Nephron (organoid): ENCODE data around the gene DUSP23.

ENCODE experiments used
- H3K27ac Mint-ChIP-seq, 3 experiments: 2 replicates each; pipeline ENCODE4 v1.8.0; 2020; ENCODE audit warnings: mixed read lengths in 3 of 3, mild to moderate bottlenecking in 2 of 3, moderate library complexity in 1 of 3
- H3K27me3 Mint-ChIP-seq: 2 replicates; pipeline ENCODE4 v1.8.0; 2021; ENCODE audit warnings: low read depth, mild to moderate bottlenecking, moderate library complexity, mixed read lengths
- H3K36me3 Mint-ChIP-seq: 2 replicates; pipeline ENCODE4 v1.8.0; 2020; ENCODE audit warnings: low read depth, mixed read lengths
- H3K4me1 Mint-ChIP-seq: 2 replicates; pipeline ENCODE4 v1.8.0; 2020; ENCODE audit warnings: mixed read lengths
- H3K4me3 Mint-ChIP-seq, 3 experiments: 2 replicates each; pipeline ENCODE4 v1.8.0; 2020; ENCODE audit warnings: mild to moderate bottlenecking in 3 of 3, mixed read lengths in 3 of 3, moderate library complexity in 2 of 3
- H3K9me3 Mint-ChIP-seq: 2 replicates; pipeline ENCODE4 v1.8.0; 2020; ENCODE audit warnings: mixed read lengths
- TF ChIP-seq, protein P1 (sequence below), 3 experiments: fragments of 200-600 bp; sonication (generic); IDR thresholded peaks; one replicate each; pipeline ENCODE4 v1.5.0; 2021; ENCODE audit warnings: antibody characterized with exemption in 3 of 3; ENCODE audit not compliant: unreplicated experiment in 3 of 3

Gene DUSP23

DNA sequence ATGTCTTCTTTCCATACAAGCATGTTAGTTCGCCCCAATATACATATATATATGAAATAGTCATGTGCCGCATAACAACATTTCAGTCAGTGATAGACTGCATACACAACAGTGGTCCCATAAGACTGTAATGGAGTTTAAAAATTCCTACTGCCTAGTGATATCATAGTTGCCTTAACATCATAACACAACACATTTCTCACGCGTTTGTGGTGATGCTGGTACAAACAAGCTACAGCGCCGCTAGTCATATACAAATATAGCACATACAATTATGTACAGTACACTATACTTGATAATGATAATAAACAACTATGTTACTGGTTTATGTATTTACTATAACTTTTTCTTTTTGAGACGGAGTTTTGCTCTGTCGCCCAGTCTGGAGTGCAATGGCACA is 35.2 kb downstream of the DUSP23 start:
- H3K27me3 Mint-ChIP-seq: peaks cover 19% of the 10 kb centered on the region

DNA sequence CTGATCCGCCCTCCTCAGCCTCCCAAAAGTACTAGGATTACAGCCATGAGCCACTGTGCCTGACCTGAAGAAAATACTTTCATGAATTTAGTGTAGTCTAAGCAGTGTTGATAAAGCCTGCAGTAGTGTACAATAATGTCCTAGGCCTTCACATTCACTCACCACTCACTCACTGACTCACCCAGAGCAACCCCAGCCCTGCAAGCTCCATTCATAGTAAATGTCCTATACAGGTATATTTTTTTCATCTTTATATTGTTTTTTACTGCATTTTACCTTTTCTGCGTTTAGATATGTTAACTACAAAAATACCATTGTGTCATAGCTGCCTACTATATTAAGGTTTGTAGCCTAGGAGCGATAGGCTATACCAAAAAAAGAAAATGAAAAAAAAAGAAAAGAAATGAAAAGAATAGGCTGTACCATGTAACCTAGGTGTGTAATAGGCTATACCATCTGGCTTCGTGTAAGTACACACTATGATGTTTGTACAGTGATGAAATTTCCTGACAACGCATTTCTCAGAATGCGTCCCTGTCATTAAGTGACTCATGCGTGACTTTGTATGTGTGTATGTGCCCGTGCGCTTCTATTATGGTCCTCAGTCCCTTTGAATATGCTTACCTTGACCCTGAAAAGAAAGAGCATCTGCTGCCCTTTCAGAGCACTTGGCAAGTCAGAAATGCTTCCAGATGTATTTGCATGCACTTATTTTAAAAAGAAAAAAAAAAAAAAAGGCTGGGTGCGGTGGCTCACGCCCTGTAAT is 36.7 kb downstream of the DUSP23 start:
- H3K4me3 Mint-ChIP-seq: no peak overlapping the region
- peaks cover 21% of the 10 kb centered on the region for H3K27me3 Mint-ChIP-seq
- H3K9me3 Mint-ChIP-seq: no peaks in the 10 kb centered on the region
- peak overlapping the region in 2 of 3 experiments; percentile 8 to 90 for H3K27ac Mint-ChIP-seq
- H3K4me1 Mint-ChIP-seq: no peaks in the 10 kb centered on the region
- no peaks in the 10 kb centered on the region for H3K36me3 Mint-ChIP-seq
- TF ChIP-seq, protein P1, sequence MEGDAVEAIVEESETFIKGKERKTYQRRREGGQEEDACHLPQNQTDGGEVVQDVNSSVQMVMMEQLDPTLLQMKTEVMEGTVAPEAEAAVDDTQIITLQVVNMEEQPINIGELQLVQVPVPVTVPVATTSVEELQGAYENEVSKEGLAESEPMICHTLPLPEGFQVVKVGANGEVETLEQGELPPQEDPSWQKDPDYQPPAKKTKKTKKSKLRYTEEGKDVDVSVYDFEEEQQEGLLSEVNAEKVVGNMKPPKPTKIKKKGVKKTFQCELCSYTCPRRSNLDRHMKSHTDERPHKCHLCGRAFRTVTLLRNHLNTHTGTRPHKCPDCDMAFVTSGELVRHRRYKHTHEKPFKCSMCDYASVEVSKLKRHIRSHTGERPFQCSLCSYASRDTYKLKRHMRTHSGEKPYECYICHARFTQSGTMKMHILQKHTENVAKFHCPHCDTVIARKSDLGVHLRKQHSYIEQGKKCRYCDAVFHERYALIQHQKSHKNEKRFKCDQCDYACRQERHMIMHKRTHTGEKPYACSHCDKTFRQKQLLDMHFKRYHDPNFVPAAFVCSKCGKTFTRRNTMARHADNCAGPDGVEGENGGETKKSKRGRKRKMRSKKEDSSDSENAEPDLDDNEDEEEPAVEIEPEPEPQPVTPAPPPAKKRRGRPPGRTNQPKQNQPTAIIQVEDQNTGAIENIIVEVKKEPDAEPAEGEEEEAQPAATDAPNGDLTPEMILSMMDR (IDR thresholded peaks at IDR 0.05; ENCODE audit: unreplicated experiment in 3 of 3): no peak

More for the DNA sequence above, 35.2 kb downstream of the DUSP23 start:
- TF ChIP-seq, protein P1 (IDR thresholded peaks at IDR 0.05; ENCODE audit: unreplicated experiment in 3 of 3): no peak
- Mint-ChIP-seq H3K4me1 (no peaks in the 10 kb centered on the region), H3K27ac (no peak overlapping the region), H3K4me3 (no peak overlapping the region), H3K36me3 (no peaks in the 10 kb centered on the region), H3K9me3 (no peaks in the 10 kb centered on the region)

DNA sequence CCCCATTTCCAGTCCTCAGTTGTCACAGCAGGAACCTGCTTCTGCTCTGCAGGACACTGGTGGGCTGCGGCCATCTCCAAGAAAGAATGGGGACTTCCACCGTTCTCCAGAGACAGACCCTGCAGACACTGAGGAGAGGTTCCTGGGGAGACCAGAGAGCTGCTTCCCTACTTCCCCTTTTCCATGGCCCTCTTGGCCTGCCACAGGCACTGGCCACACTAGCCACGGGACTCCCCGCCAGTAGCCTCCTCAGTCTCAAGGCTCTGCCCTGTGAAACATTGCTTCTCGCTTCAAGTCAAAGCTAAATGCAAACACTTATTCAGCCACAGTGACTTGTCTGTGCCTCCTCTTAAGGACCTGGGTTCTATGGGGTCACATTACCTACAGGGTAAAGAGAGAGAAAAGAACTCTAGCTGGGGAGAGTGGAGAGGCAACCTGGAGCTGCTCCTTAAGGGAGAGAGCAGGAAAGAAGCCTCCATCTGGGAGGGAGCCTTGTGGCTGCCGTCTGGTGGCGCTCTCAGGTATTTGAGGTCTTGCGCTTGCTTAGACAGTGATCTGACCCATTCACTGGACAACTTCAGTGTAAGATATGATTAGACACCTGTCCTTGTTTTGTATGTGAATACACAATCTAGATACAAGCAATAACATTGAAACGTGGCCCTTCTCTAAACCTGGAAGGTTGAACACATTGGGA is 40.6 kb downstream of the DUSP23 start:
- H3K4me3 Mint-ChIP-seq: no peak overlapping the region
- TF ChIP-seq, protein P1 (IDR thresholded peaks at IDR 0.05; ENCODE audit: unreplicated experiment in 3 of 3): peak in 1 of 3 experiments; percentile 17
- no peaks in the 10 kb centered on the region for H3K36me3 Mint-ChIP-seq
- peak overlapping the region in 2 of 3 experiments; percentile 78 to 85 for H3K27ac Mint-ChIP-seq
- peaks cover 7% of the 10 kb centered on the region for H3K4me1 Mint-ChIP-seq
- H3K27me3 Mint-ChIP-seq: peaks cover 50% of the 10 kb centered on the region
- H3K9me3 Mint-ChIP-seq: no peaks in the 10 kb centered on the region

DNA sequence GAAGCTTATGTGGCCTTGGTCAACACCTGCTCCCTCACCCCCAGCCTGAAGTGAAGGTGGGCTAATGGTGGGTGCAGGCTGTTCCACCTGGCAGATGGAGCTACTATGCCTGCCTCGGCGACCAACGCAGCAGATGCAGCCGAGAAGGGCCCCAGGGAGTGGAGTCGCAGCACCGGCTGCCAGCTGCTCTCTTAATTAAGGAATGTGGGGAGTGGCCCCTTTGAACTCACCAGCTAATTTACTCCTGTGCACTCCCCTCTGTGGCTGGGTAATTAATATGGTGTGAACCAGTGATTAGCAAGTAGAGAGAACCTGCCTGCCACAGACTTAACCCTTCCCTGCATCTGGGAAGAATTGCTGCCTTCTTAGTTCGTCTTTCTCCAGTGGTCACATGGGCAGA is 42.6 kb downstream of the DUSP23 start:
- Mint-ChIP-seq H3K36me3 (no peaks in the 10 kb centered on the region), H3K4me3 (peak overlapping the region in 1 of 3 experiments; percentile 27), H3K4me1 (peaks cover 7% of the 10 kb centered on the region), H3K27ac (peak overlapping the region; percentile 68 to 96 (median 85)), H3K9me3 (no peaks in the 10 kb centered on the region), H3K27me3 (peaks cover 54% of the 10 kb centered on the region)
- TF ChIP-seq, protein P1 (IDR thresholded peaks at IDR 0.05; ENCODE audit: unreplicated experiment in 3 of 3): no peak

DNA sequence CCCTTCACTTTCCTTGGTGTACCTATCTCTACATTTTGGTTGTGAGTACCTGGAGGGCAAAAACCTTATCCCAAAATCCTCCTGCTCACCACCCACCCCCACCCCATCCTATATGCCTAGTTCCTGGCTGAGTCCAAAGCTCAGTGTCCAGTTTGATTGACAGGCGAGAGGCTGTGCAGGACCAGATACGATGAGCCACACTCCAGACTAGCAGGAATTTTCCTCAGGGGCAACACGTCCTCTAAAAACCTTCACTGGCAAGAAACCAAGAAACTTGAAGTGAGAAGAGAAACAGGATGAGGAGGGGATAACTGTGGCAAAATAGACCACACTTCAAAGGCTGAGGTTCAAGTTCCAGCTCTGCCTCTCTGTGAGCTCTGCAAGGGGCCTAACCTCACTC is 44.8 kb downstream of the DUSP23 start:
- Mint-ChIP-seq H3K27ac (peak overlapping the region; percentile 25 to 85 (median 32)), H3K27me3 (peaks cover 63% of the 10 kb centered on the region), H3K4me1 (peaks cover 12% of the 10 kb centered on the region), H3K9me3 (no peaks in the 10 kb centered on the region), H3K4me3 (no peak overlapping the region), H3K36me3 (no peaks in the 10 kb centered on the region)
- TF ChIP-seq, protein P1 (IDR thresholded peaks at IDR 0.05; ENCODE audit: unreplicated experiment in 3 of 3): no peak
